Motor neuron (in vitro differentiated cells): ENCODE results near the gene SORCS1. TPM values are rescaled to one million over a fixed set of nuclear protein-coding genes. Genes with fewer than 3 reads are reported as not detected.
"Not testable (repeated sequence)": the region's sequence is repeated elsewhere in the genome, so short reads cannot be mapped to it uniquely, and the experiment has no call there.

Experiments
- ATAC-seq, 8 experiments: fragments of 200-7000 bp; cut with Tn5 transposase; replicated peaks in 6 of 8; 2 replicates each; pipeline ENCODE4 v1.8.0; 2021; ENCODE audit warnings: mild to moderate bottlenecking in 8 of 8, moderate library complexity in 8 of 8
- H3K27ac ChIP-seq, 2 donors: fragments of 250-450 bp; sonication (Bioruptor Pico); 2 replicates each; pipeline ENCODE4 v1.9.0; 2021; ENCODE audit warnings: antibody characterized with exemption in 2 of 2, mild to moderate bottlenecking in 2 of 2, moderate library complexity in 1 of 2
- H3K4me1 ChIP-seq, 2 donors: fragments of 250-450 bp; sonication (Bioruptor Pico); replicated peaks in 1 of 2; 2 replicates each; pipeline ENCODE4 v1.6.1; 2021; ENCODE audit warnings: antibody characterized with exemption in 2 of 2, mild to moderate bottlenecking in 2 of 2, moderate library complexity in 1 of 2
- H3K4me3 ChIP-seq, 5 donors: fragments of 250-450 bp; sonication (Bioruptor Pico); 2 replicates each; pipeline ENCODE4 v1.9.0; 2021; ENCODE audit warnings: antibody characterized with exemption in 5 of 5, mild to moderate bottlenecking in 5 of 5, moderate library complexity in 4 of 5
- WGBS, 10 experiments: fragments of 450-650 bp; shearing (Covaris generic); methylation state at CpG; one replicate each; pipeline ENCODE4 v1.0.0; 2022; 5-methylcytosine and 5-hydroxymethylcytosine counted together
- in situ Hi-C, 9 experiments: fragments of 400-800 bp; cut with MboI; loops; one replicate each; pipeline ENCODE4 v1.15.0; 2021; ENCODE audit warnings: low sequenced_read_pairs in 9 of 9, low pct_unique_long_range_greater_than_20kb in 2 of 9; ENCODE audit not compliant: unreplicated experiment in 9 of 9
- total RNA-seq, 8 experiments: library from RNA; unstranded; fragments of 300-600 nt; gene quantifications; 2 replicates each; pipeline versions ENCODE4 v1.2.3 to v1.2.4, GENCODE V29; 2022

Gene SORCS1
- total RNA-seq, 8 experiments from 2014 or later, result 0.27 to 17.0 (median 11.0) TPM

GRCh38 chr10:107028236-107028635 lies 136.3 kb downstream of the SORCS1 start:
- in situ Hi-C loops, result no loop called here
- 0 to 100% (median 82%) methylated on average over 1 to 2 of the region's 2 CpGs; no CpG with 5 or more reads in 2 of the 10 experiments for WGBS, 10 experiments
- Histone ChIP-seq H3K4me3 (no peak overlapping the region), H3K4me1 (peaks cover 16 to 37% of the 10 kb centered on the region in 2 donors), H3K27ac (no peak overlapping the region)
- ATAC-seq, result no peak

GRCh38 chr10:107025676-107026075 lies 138.8 kb downstream of the SORCS1 start:
- 0 to 100% (median 38%) methylated on average over 1 to 4 of the region's 4 CpGs; no CpG with 5 or more reads in 1 of the 10 experiments for WGBS, 10 experiments
- Histone ChIP-seq H3K4me1 (peaks cover 20 to 36% of the 10 kb centered on the region in 2 donors), H3K4me3 (no peak overlapping the region), H3K27ac (no peak overlapping the region)
- no peak for ATAC-seq
- in situ Hi-C loops, result no loop called here

- in situ Hi-C loops, H3K27ac ChIP-seq, H3K4me3 ChIP-seq, ATAC-seq: not testable (repeated sequence)
- H3K4me1 ChIP-seq, result peaks cover 32 to 49% of the 10 kb centered on the region in 2 donors
- WGBS, 10 experiments, result 0 to 100% (median 70%) methylated on average over 1 to 3 of the region's 3 CpGs; no CpG with 5 or more reads in 2 of the 10 experiments
Measured at GRCh38 chr10:107024033-107024432, 140.5 kb downstream of the SORCS1 start.

- Histone ChIP-seq H3K4me1 (peaks cover 32 to 49% of the 10 kb centered on the region in 2 donors), H3K27ac (peak overlapping the region; percentile 63 to 86), H3K4me3 (no peak overlapping the region)
- ATAC-seq, result peak; percentile 53 to 100 (median 99)
- in situ Hi-C loops, result no loop called here
- 0 to 70% (median 33%) methylated on average over 2 to 5 of the region's 6 CpGs; no CpG with 5 or more reads in 2 of the 10 experiments for WGBS, 10 experiments
Measured at GRCh38 chr10:107022600-107023354, 141.7 kb downstream of the SORCS1 start.

- H3K4me1 ChIP-seq, result peaks cover 24 to 31% of the 10 kb centered on the region in 2 donors
- no peak overlapping the region for H3K4me3 ChIP-seq
- 0 to 100% (median 80%) methylated on average over 1 to 2 of the region's 2 CpGs for WGBS, 10 experiments
- H3K27ac ChIP-seq, result no peak overlapping the region
- no peak for ATAC-seq
- in situ Hi-C loops, result no loop called here
Measured at GRCh38 chr10:107019154-107019553, 145.4 kb downstream of the SORCS1 start.

- in situ Hi-C loops, result no loop called here
- H3K27ac ChIP-seq, result no peak overlapping the region
- ATAC-seq, result peak in 5 of 8 experiments; percentile 29 to 82 (median 37)
- H3K4me3 ChIP-seq, result no peak overlapping the region
- peaks cover 6 to 8% of the 10 kb centered on the region in 2 donors for H3K4me1 ChIP-seq
- 7 to 89% (median 76%) methylated on average over 2 to 4 of the region's 4 CpGs; no CpG with 5 or more reads in 2 of the 10 experiments for WGBS, 10 experiments
Measured at GRCh38 chr10:107013258-107014006, 151.1 kb downstream of the SORCS1 start.

- Histone ChIP-seq H3K4me3 (no peak overlapping the region), H3K27ac (no peak overlapping the region), H3K4me1 (peaks cover 6 to 8% of the 10 kb centered on the region in 2 donors)
- 0 to 100% (median 86%) methylated on average over 1 to 3 of the region's 3 CpGs for WGBS, 10 experiments
- in situ Hi-C loops, result no loop called here
- no peak for ATAC-seq
Measured at GRCh38 chr10:107011992-107012391, 152.5 kb downstream of the SORCS1 start.

- Histone ChIP-seq H3K4me3 (no peak overlapping the region), H3K27ac (no peak overlapping the region), H3K4me1 (peaks cover 6 to 8% of the 10 kb centered on the region in 2 donors)
- 0 to 83% (median 21%) methylated on average over 1 to 3 of the region's 3 CpGs; no CpG with 5 or more reads in 1 of the 10 experiments for WGBS, 10 experiments
- in situ Hi-C loops, result no loop called here
- peak in 1 of 8 experiments; percentile 51 for ATAC-seq
Measured at GRCh38 chr10:107011105-107011504, 153.4 kb downstream of the SORCS1 start.

GRCh38 chr10:107010531-107010930 lies 154.0 kb downstream of the SORCS1 start:
- ATAC-seq, result no peak
- H3K4me1 ChIP-seq, result peaks cover 6 to 8% of the 10 kb centered on the region in 2 donors
- no peak overlapping the region for H3K27ac ChIP-seq
- in situ Hi-C loops, result no loop called here
- no peak overlapping the region for H3K4me3 ChIP-seq
- 10 to 100% (median 80%) methylated on average over 1 to 8 of the region's 8 CpGs; no CpG with 5 or more reads in 1 of the 10 experiments for WGBS, 10 experiments

- Histone ChIP-seq H3K27ac (no peak overlapping the region), H3K4me1 (peaks cover 0 to 8% of the 10 kb centered on the region in 2 donors), H3K4me3 (no peak overlapping the region)
- ATAC-seq, result no peak
- in situ Hi-C loops, result no loop called here
- WGBS, 10 experiments, result 0 to 100% (median 85%) methylated on average over 1 to 2 of the region's 2 CpGs; no CpG with 5 or more reads in 3 of the 10 experiments
Measured at GRCh38 chr10:107004362-107004761, 160.1 kb downstream of the SORCS1 start.

GRCh38 chr10:107002068-107002467 lies 162.4 kb downstream of the SORCS1 start:
- Histone ChIP-seq H3K4me1 (peaks cover 0 to 28% of the 10 kb centered on the region in 2 donors), H3K27ac (no peak overlapping the region), H3K4me3 (no peak overlapping the region)
- in situ Hi-C loops, result no loop called here
- ATAC-seq, result no peak
- WGBS, 10 experiments, result 12 to 100% (median 87%) methylated on average over 2 to 3 of the region's 3 CpGs; no CpG with 5 or more reads in 2 of the 10 experiments

GRCh38 chr10:106999118-106999707 lies 165.3 kb downstream of the SORCS1 start:
- Histone ChIP-seq H3K27ac (no peak overlapping the region), H3K4me3 (no peak overlapping the region), H3K4me1 (peaks cover 0 to 28% of the 10 kb centered on the region in 2 donors)
- in situ Hi-C loops, result no loop called here
- no peak for ATAC-seq
- WGBS, 10 experiments, result 5 to 100% (median 73%) methylated on average over 1 to 3 of the region's 3 CpGs

GRCh38 chr10:106997721-106998120 lies 166.8 kb downstream of the SORCS1 start:
- H3K4me3 ChIP-seq, result no peak overlapping the region
- 0 to 100% (median 84%) methylated on average over 1 to 4 of the region's 4 CpGs; no CpG with 5 or more reads in 2 of the 10 experiments for WGBS, 10 experiments
- no peak overlapping the region for H3K27ac ChIP-seq
- H3K4me1 ChIP-seq, result peaks cover 0 to 28% of the 10 kb centered on the region in 2 donors
- peak in 4 of 8 experiments; percentile 4 to 97 (median 28) for ATAC-seq
- in situ Hi-C loops, result no loop called here
